Osteocyte (in vitro differentiated cells): ENCODE measurements around the gene LINC00237. TPM values are rescaled to one million over a fixed set of nuclear protein-coding genes. Genes with fewer than 3 reads are reported as not detected.

Experiments
- DNase-seq: peaks from one replicate; pipeline ENCODE4 v3.0.0; 2021; ENCODE audit warnings: mixed read lengths; ENCODE audit not compliant: unreplicated experiment; ENCODE audit errors: extremely low spot score
- H3K27ac Mint-ChIP-seq: one replicate; pipeline ENCODE4 v1.8.0; 2021; ENCODE audit warnings: mild to moderate bottlenecking, mixed read lengths; ENCODE audit not compliant: unreplicated experiment
- H3K27me3 Mint-ChIP-seq: one replicate; pipeline ENCODE4 v1.8.0; 2021; ENCODE audit warnings: mixed read lengths; ENCODE audit not compliant: unreplicated experiment
- H3K36me3 Mint-ChIP-seq: one replicate; pipeline ENCODE4 v1.8.0; 2021; ENCODE audit warnings: mixed read lengths; ENCODE audit not compliant: unreplicated experiment
- H3K4me1 Mint-ChIP-seq: one replicate; pipeline ENCODE4 v1.8.0; 2021; ENCODE audit warnings: mixed read lengths; ENCODE audit not compliant: unreplicated experiment
- H3K4me3 Mint-ChIP-seq: one replicate; pipeline ENCODE4 v1.8.0; 2021; ENCODE audit warnings: mild to moderate bottlenecking, moderate library complexity, mixed read lengths; ENCODE audit not compliant: unreplicated experiment
- H3K9me3 Mint-ChIP-seq: one replicate; pipeline ENCODE4 v1.8.0; 2021; ENCODE audit warnings: mixed read lengths; ENCODE audit not compliant: unreplicated experiment
- total RNA-seq: library from RNA; stranded (reverse); gene quantifications from 2 replicates; pipeline ENCODE4 v1.2.1, GENCODE V29; 2021
- TF ChIP-seq, protein P1 (sequence below): fragments of 200-600 bp; sonication (generic); IDR thresholded peaks from 2 replicates; pipeline ENCODE4 v1.5.0; 2021; ENCODE audit warnings: antibody characterized with exemption, mild to moderate bottlenecking, moderate library complexity

The LINC00237 gene
- total RNA-seq, 1 donor from 2014 or later, result not detected

DNA sequence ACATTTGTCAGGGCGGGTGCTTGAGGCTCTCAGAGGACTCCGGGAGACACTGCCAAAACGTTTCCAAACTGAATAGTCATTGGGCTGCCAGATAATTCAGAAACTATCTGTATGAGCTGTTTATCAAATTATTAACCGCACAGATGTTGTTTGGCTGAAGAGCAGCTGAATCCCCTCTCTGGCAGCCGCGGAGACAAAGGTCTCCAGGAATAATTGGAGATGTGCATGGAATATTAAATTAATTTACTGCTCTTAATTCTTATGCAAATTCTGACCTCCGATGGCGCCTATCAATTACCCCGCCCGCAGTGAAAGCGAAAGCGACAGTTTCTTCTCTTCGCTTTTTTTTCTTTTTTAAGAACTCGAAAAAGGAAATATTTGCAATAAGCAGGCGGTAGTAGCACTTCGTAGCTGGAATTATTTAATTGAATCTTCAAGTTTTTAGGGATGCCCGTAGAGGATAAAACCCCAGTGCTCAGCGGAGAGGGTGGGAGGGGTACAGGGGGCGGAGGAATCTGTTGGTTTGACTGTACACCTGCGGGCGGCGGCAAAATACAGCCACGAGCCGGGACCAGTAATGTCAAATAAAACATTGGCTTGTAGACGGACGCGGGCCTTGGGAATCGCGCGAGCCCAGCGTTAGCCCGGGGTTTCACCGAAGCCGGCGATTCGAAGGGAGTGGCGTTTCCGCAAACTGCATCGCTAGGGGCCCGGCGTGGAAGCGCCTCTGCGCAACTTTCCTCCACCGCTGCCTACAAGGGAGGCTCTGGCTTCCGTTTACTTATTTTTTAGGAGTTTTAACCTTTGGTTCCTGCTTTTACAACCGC lies 6.2 kb downstream of the LINC00237 start:
- no peaks in the 10 kb centered on the region for H3K36me3 Mint-ChIP-seq
- H3K27ac Mint-ChIP-seq, result no peak overlapping the region
- peaks cover 91% of the 10 kb centered on the region for H3K27me3 Mint-ChIP-seq
- peaks cover 22% of the 10 kb centered on the region for H3K4me1 Mint-ChIP-seq
- H3K9me3 Mint-ChIP-seq, result no peaks in the 10 kb centered on the region
- peak overlapping the region; percentile 59 for H3K4me3 Mint-ChIP-seq
- DNase-seq, result no peak
- TF ChIP-seq, protein P1, sequence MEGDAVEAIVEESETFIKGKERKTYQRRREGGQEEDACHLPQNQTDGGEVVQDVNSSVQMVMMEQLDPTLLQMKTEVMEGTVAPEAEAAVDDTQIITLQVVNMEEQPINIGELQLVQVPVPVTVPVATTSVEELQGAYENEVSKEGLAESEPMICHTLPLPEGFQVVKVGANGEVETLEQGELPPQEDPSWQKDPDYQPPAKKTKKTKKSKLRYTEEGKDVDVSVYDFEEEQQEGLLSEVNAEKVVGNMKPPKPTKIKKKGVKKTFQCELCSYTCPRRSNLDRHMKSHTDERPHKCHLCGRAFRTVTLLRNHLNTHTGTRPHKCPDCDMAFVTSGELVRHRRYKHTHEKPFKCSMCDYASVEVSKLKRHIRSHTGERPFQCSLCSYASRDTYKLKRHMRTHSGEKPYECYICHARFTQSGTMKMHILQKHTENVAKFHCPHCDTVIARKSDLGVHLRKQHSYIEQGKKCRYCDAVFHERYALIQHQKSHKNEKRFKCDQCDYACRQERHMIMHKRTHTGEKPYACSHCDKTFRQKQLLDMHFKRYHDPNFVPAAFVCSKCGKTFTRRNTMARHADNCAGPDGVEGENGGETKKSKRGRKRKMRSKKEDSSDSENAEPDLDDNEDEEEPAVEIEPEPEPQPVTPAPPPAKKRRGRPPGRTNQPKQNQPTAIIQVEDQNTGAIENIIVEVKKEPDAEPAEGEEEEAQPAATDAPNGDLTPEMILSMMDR, result no peak

DNA sequence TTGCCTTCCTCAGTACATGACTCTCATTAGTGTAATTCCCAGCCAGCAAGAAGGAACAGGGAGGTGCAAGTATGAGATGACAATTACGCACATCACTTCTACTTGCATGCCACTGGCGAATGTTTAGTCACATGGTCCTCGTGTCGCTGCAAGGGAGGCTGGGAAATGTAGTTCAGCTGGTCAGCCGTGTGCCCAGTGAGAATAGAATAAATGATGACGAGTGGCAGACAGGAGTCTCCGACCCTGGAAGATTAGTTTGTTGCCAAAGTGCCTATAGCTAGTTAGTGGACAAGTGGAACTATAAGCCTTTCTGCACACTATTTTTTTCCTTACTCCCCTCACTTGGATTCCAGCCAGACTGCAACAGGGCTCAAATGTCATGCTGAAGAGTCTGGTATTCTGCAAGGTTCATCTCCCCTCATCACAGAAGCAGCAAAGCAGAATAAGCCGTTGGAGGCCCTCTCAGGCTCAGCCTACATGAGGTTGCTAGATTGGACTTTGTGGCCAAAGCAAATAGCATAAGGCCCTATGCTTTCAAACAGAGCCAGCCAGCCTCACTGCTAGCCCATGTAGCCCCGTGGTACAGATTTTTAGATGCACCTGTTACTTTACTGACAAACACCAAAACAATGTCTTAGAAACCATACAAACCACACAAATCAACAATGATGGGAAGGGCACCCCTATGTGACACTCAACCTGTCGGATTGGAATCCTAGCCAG lies 9.7 kb downstream of the LINC00237 start:
- TF ChIP-seq, protein P1, result no peak
- H3K9me3 Mint-ChIP-seq, result no peaks in the 10 kb centered on the region
- no peak overlapping the region for H3K4me3 Mint-ChIP-seq
- peaks cover 12% of the 10 kb centered on the region for H3K4me1 Mint-ChIP-seq
- H3K36me3 Mint-ChIP-seq, result no peaks in the 10 kb centered on the region
- DNase-seq, result no peak
- no peak overlapping the region for H3K27ac Mint-ChIP-seq
- H3K27me3 Mint-ChIP-seq, result peaks cover 88% of the 10 kb centered on the region

DNA sequence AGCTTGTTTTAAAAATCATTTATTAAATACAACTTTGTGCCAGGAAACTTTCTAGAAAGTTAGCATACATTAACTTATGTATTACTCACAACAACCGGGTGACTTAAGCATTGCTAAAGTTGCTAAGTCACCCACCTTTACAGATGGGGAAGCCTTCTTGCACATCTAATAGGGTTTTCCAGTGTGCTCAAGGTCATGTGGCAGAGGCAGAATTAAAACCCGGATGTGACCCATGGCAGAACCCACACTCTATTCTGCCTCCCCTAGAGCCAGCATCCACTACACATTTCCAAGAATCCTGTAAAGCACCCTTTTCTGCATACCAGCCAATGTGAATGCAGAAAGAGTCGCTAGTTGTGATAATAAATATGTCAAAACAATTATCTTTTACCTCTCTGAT lies 13.4 kb downstream of the LINC00237 start:
- Mint-ChIP-seq H3K4me1 (no peaks in the 10 kb centered on the region), H3K27ac (no peak overlapping the region), H3K9me3 (no peaks in the 10 kb centered on the region), H3K27me3 (peaks cover 86% of the 10 kb centered on the region), H3K4me3 (no peak overlapping the region), H3K36me3 (no peaks in the 10 kb centered on the region)
- no peak for DNase-seq
- TF ChIP-seq, protein P1, result no peak

DNA sequence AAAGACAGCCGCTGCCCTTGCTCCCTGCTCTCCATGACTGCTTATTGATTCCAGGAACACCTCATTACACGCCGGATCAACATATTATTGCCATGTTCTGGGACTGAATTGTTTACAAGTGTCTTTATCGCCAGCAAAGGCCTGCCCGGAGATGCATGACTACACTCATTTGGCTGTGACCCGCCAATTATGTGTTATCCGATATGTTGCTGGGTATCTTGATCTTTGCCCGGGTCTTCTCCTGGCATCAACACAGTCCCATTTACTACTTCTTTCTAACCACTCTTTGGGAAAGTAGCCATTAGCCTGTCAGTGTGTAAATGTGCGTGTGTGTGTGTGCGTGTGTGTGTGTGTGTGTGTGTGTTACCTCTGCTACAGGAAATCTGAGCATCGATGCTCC lies 15.4 kb downstream of the LINC00237 start:
- Mint-ChIP-seq H3K27me3 (peaks cover 73% of the 10 kb centered on the region), H3K4me1 (no peaks in the 10 kb centered on the region), H3K36me3 (no peaks in the 10 kb centered on the region), H3K9me3 (no peaks in the 10 kb centered on the region), H3K27ac (no peak overlapping the region), H3K4me3 (no peak overlapping the region)
- DNase-seq, result no peak
- TF ChIP-seq, protein P1, result no peak

DNA sequence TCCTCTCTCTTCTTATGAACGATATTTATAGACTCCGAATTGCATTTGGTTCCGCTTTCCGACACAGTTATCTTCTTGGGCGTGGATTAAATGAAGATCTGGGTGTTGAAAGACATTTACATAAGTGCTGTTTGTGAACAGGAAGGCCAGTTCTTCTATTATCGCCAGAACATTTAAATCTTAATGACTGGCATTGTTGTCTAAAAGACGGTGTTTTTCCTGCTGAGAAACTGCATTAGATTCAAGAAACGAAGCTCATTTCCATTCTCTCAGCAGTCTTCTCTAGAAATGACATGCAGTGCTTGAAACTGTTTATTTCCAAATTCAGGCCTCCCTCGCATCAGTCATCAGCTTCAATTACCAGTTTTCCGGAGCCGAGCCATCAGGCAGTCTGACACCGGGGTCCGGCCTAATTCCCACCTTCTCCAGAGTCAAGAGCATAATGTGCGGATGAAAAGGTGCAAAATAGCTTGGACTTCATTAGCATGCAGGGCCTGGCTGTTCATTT lies 16.0 kb downstream of the LINC00237 start:
- Mint-ChIP-seq H3K27me3 (peaks cover 67% of the 10 kb centered on the region), H3K36me3 (no peaks in the 10 kb centered on the region), H3K4me1 (no peaks in the 10 kb centered on the region), H3K27ac (no peak overlapping the region), H3K4me3 (no peak overlapping the region), H3K9me3 (no peaks in the 10 kb centered on the region)
- TF ChIP-seq, protein P1, result no peak
- DNase-seq, result no peak
